Activated gamma-delta T cell treated with Interleukin-2 at 50 U/mL for 16 hours (primary cell): ENCODE data around the gene TBK1.

Source experiments
- DNase-seq: peaks from one replicate; pipeline ENCODE4 v3.0.0-alpha.2; 2020

The TBK1 gene

GRCh38 chr12:64451687-64452558 is at the start of gene TBK1:
TBK1 (plus strand) TSS chr12:64452120; CDS start chr12:64455871, 3,751 bp downstream.
- peak; percentile 49 for DNase-seq

- no peak for DNase-seq
These were observed 49.7 kb upstream of the TBK1 start for GRCh38 chr12:64402181-64402580.

- peak; percentile 89 for DNase-seq
These were observed 48.0 kb upstream of the TBK1 start, which contains the start of gene XPOT for GRCh38 chr12:64403707-64404469. XPOT (plus strand) TSS chr12:64404392; CDS start chr12:64410036, 5,644 bp downstream.

- DNase-seq, result peak; percentile 45
These were observed 47.3 kb upstream of the TBK1 start for GRCh38 chr12:64404470-64405256.

- no peak for DNase-seq
These were observed 44.3 kb upstream of the TBK1 start for GRCh38 chr12:64407342-64408223.

GRCh38 chr12:64411427-64411826 is 40.5 kb upstream of the TBK1 start:
- DNase-seq, result no peak

- DNase-seq, result no peak
These were observed 39.5 kb upstream of the TBK1 start for GRCh38 chr12:64412459-64412858.

- no peak for DNase-seq
These were observed 38.0 kb upstream of the TBK1 start for GRCh38 chr12:64413884-64414283.

GRCh38 chr12:64418209-64418608 is 33.7 kb upstream of the TBK1 start:
- DNase-seq, result no peak

GRCh38 chr12:64419696-64420095 is 32.2 kb upstream of the TBK1 start:
- DNase-seq, result no peak

- DNase-seq, result no peak
These were observed 23.9 kb upstream of the TBK1 start for GRCh38 chr12:64427988-64428387.

GRCh38 chr12:64428956-64429355 is 23.0 kb upstream of the TBK1 start:
- no peak for DNase-seq

GRCh38 chr12:64430886-64431285 is 21.0 kb upstream of the TBK1 start:
- no peak for DNase-seq

GRCh38 chr12:64431791-64432190 is 20.1 kb upstream of the TBK1 start:
- no peak for DNase-seq

GRCh38 chr12:64433915-64434314 is 18.0 kb upstream of the TBK1 start:
- no peak for DNase-seq

- no peak for DNase-seq
These were observed 11.8 kb upstream of the TBK1 start for GRCh38 chr12:64440100-64440499.

GRCh38 chr12:64445490-64445889 is 6.4 kb upstream of the TBK1 start:
- DNase-seq, result no peak

- DNase-seq, result no peak
These were observed 5.6 kb upstream of the TBK1 start for GRCh38 chr12:64446295-64446694.

GRCh38 chr12:64450057-64450640 is 1.8 kb upstream of the TBK1 start:
- DNase-seq, result no peak

GRCh38 chr12:64450711-64451486 is 1.0 kb upstream of the TBK1 start:
- DNase-seq, result no peak
